NB4 (cell line): ENCODE measurements around the gene PINK1.

Experiments used
- CTCF ChIP-seq: IDR thresholded peaks from one replicate; pipeline ENCODE4 v1.5.1; 2012; ENCODE audit warnings: low read depth, low read length
- MYC ChIP-seq: IDR thresholded peaks from 2 replicates; pipeline ENCODE4 v1.6.1; 2011; ENCODE audit warnings: low read depth, low read length
- POLR2A ChIP-seq: IDR thresholded peaks from 2 replicates; pipeline ENCODE4 v1.6.1; 2011; ENCODE audit warnings: mild to moderate bottlenecking; ENCODE audit not compliant: insufficient read length; ENCODE audit errors: extremely low read depth

- TF ChIP-seq CTCF (no peak), POLR2A (no peak), MYC (no peak)
Measured at GRCh38 chr1:20619999-20620398, 13.3 kb upstream of the PINK1 start.
